K562 (cell line): ENCODE measurements around the gene CPEB1.

Experiments
- ATF6 ChIP-seq: sonication (generic); formaldehyde crosslinking; IDR thresholded peaks from 2 replicates; pipeline ENCODE4 v1.4.0; 2020; ENCODE audit warnings: mild to moderate bottlenecking, missing genetic modification reagents
- CHD1 ChIP-seq: fragments of 200-600 bp; sonication (generic); IDR thresholded peaks from one replicate; pipeline ENCODE4 v1.6.1; 2012; ENCODE audit warnings: mild to moderate bottlenecking, moderate library complexity, low read length, inconsistent platforms
- CTCF ChIP-seq, 3 experiments: IDR thresholded peaks in 2 of 3; conservative IDR thresholded peaks in 1 of 3; 2 replicates each; pipeline ENCODE4 v1.5.1; 2011 to 2012; ENCODE audit warnings: low read length in 3 of 3, mild to moderate bottlenecking in 3 of 3, control low read depth in 2 of 3, improper control_type of control experiment in 1 of 3, inconsistent platforms in 1 of 3, low read depth in 1 of 3, mixed read lengths in 1 of 3, moderate library complexity in 1 of 3; ENCODE audit not compliant: insufficient read depth in 2 of 3
- EP300 ChIP-seq: IDR thresholded peaks from 2 replicates; pipeline ENCODE4 v1.6.1; 2012; ENCODE audit warnings: low read length, improper control_type of control experiment
- GATA2 ChIP-seq: sonication (generic); formaldehyde crosslinking; IDR thresholded peaks from 2 replicates; pipeline ENCODE4 v1.4.0; 2020; ENCODE audit warnings: mild to moderate bottlenecking, missing genetic modification reagents
- JUNB ChIP-seq: fragments of 450-650 bp; formaldehyde crosslinking; conservative IDR thresholded peaks from 2 replicates; pipeline ENCODE4 v1.4.0; 2020; ENCODE audit warnings: mild to moderate bottlenecking
- KDM1A ChIP-seq, 2 experiments: fragments of 450-650 bp; IDR thresholded peaks; 2 replicates each; pipeline ENCODE4 v1.6.1; 2016; ENCODE audit warnings: mild to moderate bottlenecking in 2 of 2
- POLR2A ChIP-seq: fragments of 450-650 bp; conservative IDR thresholded peaks from 2 replicates; pipeline ENCODE4 v1.6.1; 2016
- POLR2AphosphoS2 ChIP-seq: IDR thresholded peaks from 2 replicates; pipeline ENCODE4 v1.6.1; 2012; ENCODE audit warnings: low read length, improper control_type of control experiment
- SIN3A ChIP-seq, 2 experiments: fragments of 150-350 bp in 1 of 2; IDR thresholded peaks; 2 replicates each; pipeline ENCODE4 v1.6.1; 2011 to 2016; ENCODE audit warnings: borderline replicate concordance in 2 of 2, low read depth in 2 of 2, low read length in 2 of 2, mild to moderate bottlenecking in 2 of 2, moderate library complexity in 2 of 2; ENCODE audit not compliant: control insufficient read depth in 1 of 2
- TAF1 ChIP-seq: IDR thresholded peaks from 2 replicates; pipeline ENCODE4 v1.6.1; 2011; ENCODE audit warnings: mild to moderate bottlenecking, low read length, moderate library complexity; ENCODE audit not compliant: insufficient read depth, control insufficient read depth, severe bottlenecking; ENCODE audit errors: extremely low read depth
- YBX1 ChIP-seq: fragments of 450-650 bp; IDR thresholded peaks from 2 replicates; pipeline ENCODE4 v1.7.1; 2016; ENCODE audit warnings: mild to moderate bottlenecking
- ZNF347 ChIP-seq: fragments of 450-650 bp; formaldehyde crosslinking; IDR thresholded peaks from 2 replicates; pipeline ENCODE4 v1.4.0; 2020; ENCODE audit warnings: low read depth, mild to moderate bottlenecking, moderate library complexity

DNA sequence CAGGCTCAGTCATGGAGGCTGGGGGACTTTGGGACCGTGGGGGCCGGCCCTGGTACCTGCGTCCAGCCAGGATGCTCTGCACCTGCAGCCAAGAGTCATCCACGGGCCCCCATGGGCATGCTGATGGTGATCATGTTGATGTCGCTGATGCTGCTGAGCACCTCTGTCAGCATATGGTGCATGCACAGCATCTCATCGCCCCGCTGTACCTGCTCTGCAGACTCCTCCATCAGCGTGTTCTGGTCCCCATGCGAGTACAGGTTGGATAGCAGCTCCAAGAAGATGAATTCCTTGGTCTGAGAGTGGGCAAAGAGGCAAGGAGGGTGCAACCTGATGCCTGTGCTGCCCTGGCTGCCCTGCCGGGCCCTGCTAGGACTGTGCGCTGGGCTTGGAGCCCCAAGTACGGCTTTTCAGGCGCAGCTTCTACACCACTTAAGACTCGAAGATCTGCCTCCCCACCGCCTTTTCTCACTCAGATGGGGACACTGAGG is 114.1 kb downstream of the CPEB1 start:
- TF ChIP-seq GATA2 (CRISPR knock-in tag) (no peak), CHD1 (no peak), JUNB (CRISPR knock-in tag) (no peak), CTCF (IDR thresholded peaks at IDR 0.05 in 2 of 3, conservative IDR thresholded peaks at IDR 0.05 in 1 of 3; ENCODE audit: insufficient read depth in 2 of 3, low read depth in 1 of 3, low read length in 3 of 3) (no peak), SIN3A (IDR thresholded peaks at IDR 0.05; ENCODE audit: borderline replicate concordance in 2 of 2, control insufficient read depth in 1 of 2, low read depth in 2 of 2, low read length in 2 of 2) (no peak), YBX1 (no peak), POLR2A (no peak), ZNF347 (CRISPR knock-in tag) (no peak), ATF6 (CRISPR knock-in tag) (no peak), TAF1 (no peak), POLR2AphosphoS2 (no peak), KDM1A (IDR thresholded peaks at IDR 0.05) (no peak), EP300 (no peak)
